ENCODE data around the gene CPN1.
A peak's percentile ranks its signal among the peaks of the same experiment; 100 is the strongest.
"Not testable (repeated sequence)": the region's sequence is repeated elsewhere in the genome, so short reads cannot be mapped to it uniquely, and the experiment has no call there.

The CPN1 gene

GRCh38 chr10:100081075-100082001, at the start of gene CPN1:
Gene CPN1 (minus strand): TSS chr10:100081869. CDS start chr10:100081625, 244 bp downstream.
- DNase-seq (ENCODE audit: low spot score) = no peak

- DNase-seq (ENCODE audit: low spot score) = no peak
These were observed 49.2 kb upstream of the CPN1 start for GRCh38 chr10:100130831-100131230.

GRCh38 chr10:100129424-100129823, 47.8 kb upstream of the CPN1 start:
- no peak for DNase-seq (ENCODE audit: low spot score)

GRCh38 chr10:100128951-100129350, 47.3 kb upstream of the CPN1 start:
- no peak for DNase-seq (ENCODE audit: low spot score)

- DNase-seq (ENCODE audit: low spot score) = not testable (repeated sequence)
These were observed 43.7 kb upstream of the CPN1 start for GRCh38 chr10:100125335-100125734.

GRCh38 chr10:100124097-100124496, 42.4 kb upstream of the CPN1 start:
- DNase-seq (ENCODE audit: low spot score) = no peak

DNA sequence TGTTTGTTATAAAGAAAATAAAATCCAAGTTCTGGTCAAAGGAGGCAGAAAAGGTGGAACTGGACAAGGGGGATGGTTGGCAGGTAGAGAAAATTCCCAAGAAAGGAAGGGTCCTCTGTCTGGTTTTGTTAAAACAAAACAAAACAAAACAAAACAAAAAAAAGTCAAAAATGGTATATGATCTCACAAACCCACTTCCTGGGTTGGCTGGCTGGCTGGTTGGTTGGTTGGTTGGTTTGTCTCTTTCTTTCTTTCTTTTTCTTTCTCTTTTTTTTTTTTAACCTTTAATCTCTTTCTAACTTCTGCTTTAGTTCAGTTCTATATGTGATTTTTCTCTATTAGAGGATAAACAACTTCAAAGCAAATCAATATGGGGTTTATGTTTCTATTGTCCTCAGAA, 41.1 kb upstream of the CPN1 start:
- DNase-seq (ENCODE audit: low spot score) = no peak

DNA sequence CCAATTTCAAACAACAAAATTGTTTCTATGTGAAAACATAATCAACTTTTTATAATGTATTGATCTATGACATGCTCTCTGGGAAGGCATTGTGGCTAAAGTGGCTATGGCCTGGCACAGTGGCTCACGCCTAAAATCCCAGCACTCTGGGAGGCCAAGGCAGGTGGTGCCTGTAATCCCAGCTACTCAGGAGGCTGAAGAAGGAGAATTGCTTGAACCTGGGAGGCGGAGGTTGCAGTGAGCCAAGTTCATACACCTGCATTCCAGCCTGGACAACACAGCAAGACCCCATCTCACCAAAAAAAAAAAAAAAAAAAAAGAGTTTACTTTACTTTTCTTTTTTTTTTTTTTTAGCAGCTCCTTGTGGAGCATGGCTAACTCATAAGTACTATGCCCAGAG, 38.9 kb upstream of the CPN1 start:
- no peak for DNase-seq (ENCODE audit: low spot score)

GRCh38 chr10:100119726-100120125, 38.1 kb upstream of the CPN1 start:
- no peak for DNase-seq (ENCODE audit: low spot score)

DNA sequence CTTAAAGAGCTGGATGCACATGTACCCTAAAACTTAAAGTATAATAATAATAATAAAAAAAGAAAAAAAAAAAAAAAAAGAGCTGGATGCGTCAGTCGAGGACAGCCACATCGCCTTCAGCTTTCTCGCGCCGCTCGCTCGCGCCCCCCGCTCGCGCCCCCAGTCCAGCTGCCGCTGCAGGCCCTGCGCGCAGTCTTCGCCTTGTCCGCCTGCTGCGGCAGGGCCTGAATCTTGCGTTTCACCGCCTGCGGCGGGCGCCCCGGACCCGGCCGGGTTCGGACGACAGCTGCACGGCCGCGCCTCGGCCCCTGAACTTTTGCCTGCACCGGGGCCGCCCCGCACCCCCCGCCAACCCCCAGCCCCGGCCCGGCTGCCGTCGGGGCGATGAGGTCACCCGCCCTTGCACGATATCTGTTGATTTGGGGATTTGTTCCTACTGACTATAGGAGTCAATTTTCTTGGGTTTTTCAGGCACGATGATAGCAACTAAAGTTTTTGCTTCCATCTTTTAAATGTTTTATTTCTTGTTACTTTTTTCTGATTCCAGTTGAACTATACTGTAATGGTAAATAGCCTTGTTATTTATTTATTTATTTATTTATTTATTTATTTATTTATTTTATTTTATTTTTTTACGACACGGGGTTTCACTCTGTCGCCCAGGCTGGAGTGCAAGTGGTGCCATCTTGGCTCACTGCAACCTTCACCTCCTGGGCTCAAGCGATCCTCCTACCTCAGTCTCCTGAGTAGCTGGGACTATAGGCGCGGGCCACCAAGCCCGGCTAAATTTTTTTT, 33.5 kb upstream of the CPN1 start:
- DNase-seq (ENCODE audit: low spot score) = no peak

GRCh38 chr10:100114460-100114859, 32.8 kb upstream of the CPN1 start:
- no peak for DNase-seq (ENCODE audit: low spot score)

DNA sequence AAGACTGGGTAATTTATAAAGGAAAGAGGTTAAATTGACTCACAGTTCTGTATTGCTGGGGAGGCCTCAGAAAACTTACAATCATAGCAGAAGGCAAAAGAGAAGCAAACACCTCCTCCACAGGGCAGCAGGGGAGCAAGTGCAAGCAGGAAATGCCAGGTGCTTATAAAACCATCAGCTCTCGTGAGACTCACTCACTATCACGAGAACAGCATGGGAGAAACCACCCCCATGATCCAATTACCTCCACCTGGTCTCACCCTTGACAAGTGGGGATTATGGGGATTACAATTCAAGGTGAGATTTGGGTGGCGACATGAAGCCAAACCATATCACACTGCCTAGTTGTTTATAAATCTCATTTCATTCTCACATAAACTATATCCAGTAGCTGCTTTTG, 28.0 kb upstream of the CPN1 start:
- no peak for DNase-seq (ENCODE audit: low spot score)

DNA sequence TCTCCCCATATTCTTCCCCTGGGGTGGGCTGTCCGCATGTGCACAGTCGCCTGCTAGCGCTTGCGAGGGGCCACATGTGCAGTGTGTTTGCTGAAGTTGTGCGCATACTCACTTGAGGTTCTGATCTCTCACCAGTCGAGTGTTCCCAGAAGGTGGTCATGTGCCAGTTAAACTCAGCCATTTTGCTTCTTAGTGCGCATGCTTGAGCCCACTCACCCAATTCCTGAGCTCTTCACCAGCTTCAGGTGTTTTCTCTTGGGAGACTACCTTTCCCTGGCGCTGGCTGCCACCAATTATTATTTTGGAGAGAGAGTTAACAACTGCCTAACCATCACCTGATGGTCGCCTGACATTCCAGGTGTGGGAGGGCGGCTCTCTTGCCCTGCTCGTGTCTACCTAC, 25.2 kb upstream of the CPN1 start:
- DNase-seq (ENCODE audit: low spot score) = no peak

- no peak for DNase-seq (ENCODE audit: low spot score)
These were observed 22.6 kb upstream of the CPN1 start for GRCh38 chr10:100104300-100104699.

- DNase-seq (ENCODE audit: low spot score) = no peak
These were observed 21.9 kb upstream of the CPN1 start for GRCh38 chr10:100103581-100103980.

DNA sequence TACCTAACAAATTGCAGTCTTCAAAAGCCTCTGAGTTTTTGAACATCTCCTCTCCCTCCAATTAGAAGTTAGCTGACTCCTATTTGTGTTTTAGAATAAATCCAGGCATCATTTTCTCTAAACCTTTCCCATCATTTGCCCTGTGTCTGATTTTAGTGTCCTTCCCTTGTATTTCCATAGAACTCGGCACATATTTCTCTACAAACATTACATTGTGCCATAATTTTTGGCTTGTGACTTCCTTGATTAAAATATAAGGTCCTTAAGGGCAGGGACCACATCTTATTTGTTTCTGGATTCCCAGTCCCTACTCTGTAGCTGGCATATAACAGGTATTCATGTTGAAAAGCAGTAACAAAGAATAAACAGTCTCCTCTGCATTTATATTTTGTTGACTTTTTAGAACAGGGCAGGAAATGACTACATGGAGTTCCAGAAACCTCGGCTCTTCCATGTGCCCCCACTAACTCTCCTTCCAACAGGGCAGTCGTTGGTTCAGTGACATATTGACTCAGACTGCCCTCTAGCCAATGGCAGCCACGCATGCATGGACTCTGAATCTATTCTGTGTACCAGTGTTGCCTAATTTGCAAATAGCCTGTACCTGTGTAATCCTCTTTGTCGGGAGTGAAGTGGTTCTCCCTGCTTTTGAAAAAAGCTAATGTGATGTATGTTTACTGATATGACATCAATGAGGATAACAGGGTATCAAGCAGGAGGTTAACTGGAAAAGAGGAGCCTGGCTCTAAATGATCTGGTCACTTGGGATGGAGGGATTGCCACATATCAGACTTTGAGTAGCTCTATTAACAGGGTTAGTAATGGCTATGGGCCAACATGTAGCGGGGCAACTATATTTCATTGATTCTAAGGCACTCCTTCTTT, 19.8 kb upstream of the CPN1 start:
- peak; percentile 40 for DNase-seq (ENCODE audit: low spot score)

GRCh38 chr10:100100651-100101184, 19.0 kb upstream of the CPN1 start:
- DNase-seq (ENCODE audit: low spot score) = peak; percentile 63

DNA sequence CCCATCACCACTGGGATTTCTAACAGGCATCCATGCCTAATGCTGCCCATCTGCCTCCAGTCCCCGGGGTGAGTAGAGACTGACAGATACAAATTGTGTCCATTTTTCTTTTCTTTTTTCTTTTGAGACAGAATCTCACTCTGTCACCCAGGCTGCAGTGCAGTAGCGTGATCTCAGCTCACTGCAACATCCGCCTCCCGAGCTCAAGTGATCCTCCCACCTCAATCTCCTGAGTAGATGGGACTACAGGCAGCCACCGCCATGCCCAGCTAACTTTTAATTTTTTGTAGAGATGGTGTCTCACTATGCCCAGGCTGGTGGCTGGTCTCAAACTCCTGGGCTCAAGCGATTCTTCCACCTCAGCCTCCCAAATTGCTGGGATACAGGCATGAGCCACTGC, 7.6 kb upstream of the CPN1 start:
- DNase-seq (ENCODE audit: low spot score) = no peak

DNA sequence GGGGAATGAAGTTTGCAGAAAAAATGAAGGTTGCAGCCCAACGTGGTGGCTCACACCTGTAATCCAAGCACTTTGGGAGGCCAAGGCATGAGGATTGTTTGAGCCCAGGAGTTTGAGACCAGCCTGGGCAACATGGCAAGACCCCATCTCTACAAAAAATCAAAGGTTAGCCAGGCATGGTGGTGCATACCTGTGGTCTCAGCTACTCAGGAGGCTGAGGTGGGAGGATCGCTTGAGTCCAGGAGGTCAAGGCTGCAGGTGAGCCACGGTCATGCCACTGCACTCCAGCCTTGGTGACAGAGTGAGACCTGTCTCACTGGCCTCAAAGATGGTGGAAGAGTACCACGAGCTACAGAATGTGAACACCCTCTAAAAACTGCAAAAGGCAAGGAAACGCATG, 5.0 kb upstream of the CPN1 start:
- DNase-seq (ENCODE audit: low spot score) = not testable (repeated sequence)

- no peak for DNase-seq (ENCODE audit: low spot score)
These were observed 3.9 kb upstream of the CPN1 start for GRCh38 chr10:100085596-100085995.

DNA sequence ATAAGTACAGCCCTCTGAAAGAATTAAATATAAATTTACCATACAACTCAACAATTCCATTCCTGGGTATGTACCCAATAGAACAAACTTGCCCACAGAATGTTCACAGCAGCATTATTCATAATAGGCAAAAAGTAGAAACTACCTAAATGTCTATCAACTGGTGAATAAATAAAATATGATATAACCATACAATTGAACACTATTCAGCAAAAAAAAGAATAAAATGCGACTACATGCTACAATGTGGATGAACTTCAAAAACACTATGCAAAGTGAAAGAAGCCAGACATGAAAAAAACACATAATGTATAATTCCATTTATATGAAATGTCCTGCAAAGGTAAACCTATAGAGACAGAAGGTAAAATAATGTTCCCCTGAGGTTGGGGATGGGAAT, 2.0 kb upstream of the CPN1 start:
- no peak for DNase-seq (ENCODE audit: low spot score)

GRCh38 chr10:100082276-100082675, 607 bp upstream of the CPN1 start:
- not testable (repeated sequence) for DNase-seq (ENCODE audit: low spot score)
